Neural cell (in vitro differentiated cells): Measurements from ENCODE around the gene GPSM1. TPM values are rescaled to one million over a fixed set of nuclear protein-coding genes. Genes with fewer than 3 reads are reported as not detected.

ENCODE experiments used
- H2AFZ ChIP-seq: fragments of 200-600, 300-800 bp; sonication (generic), shearing (Covaris generic); 2 replicates; pipeline ENCODE4 v1.6.0; 2014; ENCODE audit warnings: low read depth, mild to moderate bottlenecking, antibody characterized with exemption, low read length, moderate library complexity
- H3F3A ChIP-seq: fragments of 200-600 bp; shearing (Covaris generic); 2 replicates; pipeline ENCODE4 v1.6.1; 2016; ENCODE audit warnings: mild to moderate bottlenecking, moderate library complexity, mixed read lengths, antibody characterized with exemption, low read length; ENCODE audit not compliant: insufficient read depth, poor library complexity, severe bottlenecking
- H3K27ac ChIP-seq: fragments of 200-600, 300-800 bp; sonication (generic), shearing (Covaris generic); 2 replicates; pipeline ENCODE4 v1.5.1; 2014; ENCODE audit warnings: mild to moderate bottlenecking, low read length, moderate library complexity
- H3K27me3 ChIP-seq: fragments of 300-800, 200-600 bp; sonication (generic), shearing (Covaris generic); 2 replicates; pipeline ENCODE4 v1.6.0; 2014; ENCODE audit warnings: mild to moderate bottlenecking, low read depth, low read length, moderate library complexity; ENCODE audit not compliant: insufficient read depth
- H3K36me3 ChIP-seq: fragments of 300-800, 200-600 bp; sonication (generic), shearing (Covaris generic); 2 replicates; pipeline ENCODE4 v1.5.1; 2014; ENCODE audit warnings: mild to moderate bottlenecking, antibody characterized with exemption, low read length, moderate library complexity; ENCODE audit not compliant: insufficient read depth
- H3K4me2 ChIP-seq: fragments of 300-800, 200-600 bp; sonication (generic), shearing (Covaris generic); 2 replicates; pipeline ENCODE4 v1.6.0; 2014; ENCODE audit warnings: mild to moderate bottlenecking, low read length
- H3K4me3 ChIP-seq: fragments of 300-800, 200-600 bp; sonication (generic), shearing (Covaris generic); 2 replicates; pipeline ENCODE4 v1.5.1; 2014; ENCODE audit warnings: mild to moderate bottlenecking, low read length, moderate library complexity
- H3K79me2 ChIP-seq: fragments of 200-600 bp; shearing (Covaris generic); replicated peaks from 2 replicates; pipeline ENCODE4 v1.6.0; 2014; ENCODE audit warnings: mild to moderate bottlenecking, low read length, moderate library complexity; ENCODE audit not compliant: insufficient read depth
- H3K9ac ChIP-seq: fragments of 300-800, 200-600 bp; sonication (generic), shearing (Covaris generic); 2 replicates; pipeline ENCODE4 v1.6.1; 2016; ENCODE audit warnings: mild to moderate bottlenecking, low read length, mixed read lengths
- H3K9me2 ChIP-seq: fragments of 200-600 bp; shearing (Covaris generic); 2 replicates; pipeline ENCODE4 v1.6.1; 2016; ENCODE audit warnings: mild to moderate bottlenecking, low read length, mixed read lengths; ENCODE audit not compliant: insufficient read depth
- H3K9me3 ChIP-seq: fragments of 200-600, 300-800 bp; sonication (generic), shearing (Covaris generic); 2 replicates; pipeline ENCODE4 v1.6.1; 2016; ENCODE audit warnings: mild to moderate bottlenecking, mixed run types, low read length, moderate library complexity, mixed read lengths
- H4K20me1 ChIP-seq: fragments of 200-600 bp; shearing (Covaris generic); 2 replicates; pipeline ENCODE4 v1.6.1; 2016; ENCODE audit warnings: mild to moderate bottlenecking, mixed run types; ENCODE audit not compliant: insufficient read depth
- EP300 ChIP-seq: fragments of 450-650 bp; conservative IDR thresholded peaks from 2 replicates; pipeline ENCODE4 v1.6.1; 2014; ENCODE audit warnings: antibody characterized with exemption, mild to moderate bottlenecking, moderate library complexity; ENCODE audit not compliant: poor library complexity, severe bottlenecking
- EZH2 ChIP-seq: fragments of 200-600, 300-800 bp; shearing (Covaris generic), sonication (generic); IDR thresholded peaks from 2 replicates; pipeline ENCODE4 v1.6.1; 2014; ENCODE audit warnings: antibody characterized with exemption, low read length, borderline replicate concordance, mild to moderate bottlenecking; ENCODE audit not compliant: insufficient read depth, poor library complexity, severe bottlenecking
- MXI1 ChIP-seq: fragments of 450-650 bp; conservative IDR thresholded peaks from 2 replicates; pipeline ENCODE4 v1.6.1; 2014; ENCODE audit warnings: antibody characterized with exemption, mild to moderate bottlenecking; ENCODE audit not compliant: poor library complexity, severe bottlenecking
- POLR2AphosphoS5 ChIP-seq: IDR thresholded peaks from 2 replicates; pipeline ENCODE4 v1.6.1; 2012
- RAD21 ChIP-seq: fragments of 450-650 bp; conservative IDR thresholded peaks from 2 replicates; pipeline ENCODE4 v1.6.1; 2014; ENCODE audit warnings: antibody characterized with exemption, mild to moderate bottlenecking, moderate library complexity
- SMC3 ChIP-seq: fragments of 450-650 bp; conservative IDR thresholded peaks from 2 replicates; pipeline ENCODE4 v1.6.1; 2014; ENCODE audit warnings: antibody characterized with exemption, mild to moderate bottlenecking, moderate library complexity; ENCODE audit not compliant: poor library complexity
- TAF1 ChIP-seq: IDR thresholded peaks from 2 replicates; pipeline ENCODE4 v1.6.1; 2012; ENCODE audit warnings: low read depth
- polyA plus RNA-seq: library from polyadenylated mRNA; depleted of rRNA; stranded (reverse); fragments of >200 nt; gene quantifications from 2 replicates; pipeline ENCODE4 v1.2.3, GENCODE V29; 2014
- TF ChIP-seq, protein P1 (sequence below): fragments of 450-650 bp; IDR thresholded peaks from 2 replicates; pipeline ENCODE4 v1.5.1; 2014; ENCODE audit warnings: antibody characterized with exemption, mild to moderate bottlenecking, moderate library complexity; ENCODE audit not compliant: poor library complexity, severe bottlenecking
- TF ChIP-seq, protein P2 (sequence below): IDR thresholded peaks from 2 replicates; pipeline ENCODE4 v1.6.1; 2012; ENCODE audit warnings: borderline replicate concordance

Gene GPSM1
- polyA plus RNA-seq, 1 donor from 2014 or later: 117 TPM

DNA sequence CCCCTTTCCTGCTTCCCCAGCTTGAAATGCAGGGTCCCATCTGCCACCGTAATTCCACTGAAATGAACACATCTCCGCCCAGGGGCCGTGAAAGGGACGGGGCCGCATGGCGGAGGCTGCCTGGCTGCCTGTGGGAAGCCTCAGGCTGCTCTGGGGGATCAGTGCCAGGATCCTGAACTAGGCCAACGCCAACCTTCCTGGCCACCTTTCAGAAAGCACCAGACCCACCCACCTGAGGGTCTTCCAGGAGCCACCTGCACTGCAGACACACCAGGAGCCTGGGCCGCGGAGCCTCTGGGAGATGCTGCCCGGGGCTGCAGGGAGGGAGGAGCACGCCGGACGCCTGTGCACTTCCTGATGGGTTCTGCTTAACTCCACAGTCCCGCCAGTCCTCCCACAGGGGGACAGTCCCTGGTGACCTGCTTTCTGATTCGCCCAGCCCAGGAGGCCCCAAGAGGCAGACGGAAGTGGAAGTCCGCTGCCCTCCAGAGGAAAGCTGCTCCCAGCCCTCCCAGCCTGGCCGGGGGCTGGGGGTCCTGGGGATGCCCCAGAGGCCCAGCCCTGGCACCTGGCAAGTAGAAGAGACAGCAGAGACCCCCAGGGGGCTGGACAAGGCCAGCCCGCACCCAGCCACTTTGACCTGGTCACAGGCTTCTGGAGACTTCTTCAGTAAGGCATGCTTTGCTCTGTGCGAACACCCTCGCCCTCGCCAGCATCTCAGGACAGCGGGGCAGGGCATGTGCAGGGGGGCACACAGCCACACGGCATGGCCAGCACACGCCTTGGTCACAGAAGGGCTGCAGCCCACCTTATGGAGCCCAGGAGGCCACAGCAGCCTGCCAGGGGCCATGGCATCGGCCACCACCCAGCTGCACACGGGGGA, 46.2 kb downstream of the GPSM1 start, which contains the start of gene CARD9:
Gene CARD9 (minus strand): TSS at position 370 of the 883 bp plus-strand sequence. CDS start 1,591 bp downstream, outside the sequence.
- no peak within 1 kb of the TSS for H3K4me2 ChIP-seq
- no peak within 1 kb of the TSS for H2AFZ ChIP-seq
- H4K20me1 ChIP-seq: no peaks in the 10 kb centered on the region
- H3K27me3 ChIP-seq: no peaks in the 10 kb centered on the region
- H3K36me3 ChIP-seq: no peaks in the 10 kb centered on the region
- H3K79me2 ChIP-seq: no peaks in the 10 kb centered on the region
- TF ChIP-seq POLR2AphosphoS5: no peak
- TF ChIP-seq RAD21: no peak
- no peak for TF ChIP-seq SMC3
- no peak for TF ChIP-seq EZH2
- TF ChIP-seq MXI1: no peak
- TF ChIP-seq TAF1: no peak
- TF ChIP-seq EP300: no peak
- TF ChIP-seq, protein P1, sequence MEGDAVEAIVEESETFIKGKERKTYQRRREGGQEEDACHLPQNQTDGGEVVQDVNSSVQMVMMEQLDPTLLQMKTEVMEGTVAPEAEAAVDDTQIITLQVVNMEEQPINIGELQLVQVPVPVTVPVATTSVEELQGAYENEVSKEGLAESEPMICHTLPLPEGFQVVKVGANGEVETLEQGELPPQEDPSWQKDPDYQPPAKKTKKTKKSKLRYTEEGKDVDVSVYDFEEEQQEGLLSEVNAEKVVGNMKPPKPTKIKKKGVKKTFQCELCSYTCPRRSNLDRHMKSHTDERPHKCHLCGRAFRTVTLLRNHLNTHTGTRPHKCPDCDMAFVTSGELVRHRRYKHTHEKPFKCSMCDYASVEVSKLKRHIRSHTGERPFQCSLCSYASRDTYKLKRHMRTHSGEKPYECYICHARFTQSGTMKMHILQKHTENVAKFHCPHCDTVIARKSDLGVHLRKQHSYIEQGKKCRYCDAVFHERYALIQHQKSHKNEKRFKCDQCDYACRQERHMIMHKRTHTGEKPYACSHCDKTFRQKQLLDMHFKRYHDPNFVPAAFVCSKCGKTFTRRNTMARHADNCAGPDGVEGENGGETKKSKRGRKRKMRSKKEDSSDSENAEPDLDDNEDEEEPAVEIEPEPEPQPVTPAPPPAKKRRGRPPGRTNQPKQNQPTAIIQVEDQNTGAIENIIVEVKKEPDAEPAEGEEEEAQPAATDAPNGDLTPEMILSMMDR: no peak
- TF ChIP-seq, protein P2, sequence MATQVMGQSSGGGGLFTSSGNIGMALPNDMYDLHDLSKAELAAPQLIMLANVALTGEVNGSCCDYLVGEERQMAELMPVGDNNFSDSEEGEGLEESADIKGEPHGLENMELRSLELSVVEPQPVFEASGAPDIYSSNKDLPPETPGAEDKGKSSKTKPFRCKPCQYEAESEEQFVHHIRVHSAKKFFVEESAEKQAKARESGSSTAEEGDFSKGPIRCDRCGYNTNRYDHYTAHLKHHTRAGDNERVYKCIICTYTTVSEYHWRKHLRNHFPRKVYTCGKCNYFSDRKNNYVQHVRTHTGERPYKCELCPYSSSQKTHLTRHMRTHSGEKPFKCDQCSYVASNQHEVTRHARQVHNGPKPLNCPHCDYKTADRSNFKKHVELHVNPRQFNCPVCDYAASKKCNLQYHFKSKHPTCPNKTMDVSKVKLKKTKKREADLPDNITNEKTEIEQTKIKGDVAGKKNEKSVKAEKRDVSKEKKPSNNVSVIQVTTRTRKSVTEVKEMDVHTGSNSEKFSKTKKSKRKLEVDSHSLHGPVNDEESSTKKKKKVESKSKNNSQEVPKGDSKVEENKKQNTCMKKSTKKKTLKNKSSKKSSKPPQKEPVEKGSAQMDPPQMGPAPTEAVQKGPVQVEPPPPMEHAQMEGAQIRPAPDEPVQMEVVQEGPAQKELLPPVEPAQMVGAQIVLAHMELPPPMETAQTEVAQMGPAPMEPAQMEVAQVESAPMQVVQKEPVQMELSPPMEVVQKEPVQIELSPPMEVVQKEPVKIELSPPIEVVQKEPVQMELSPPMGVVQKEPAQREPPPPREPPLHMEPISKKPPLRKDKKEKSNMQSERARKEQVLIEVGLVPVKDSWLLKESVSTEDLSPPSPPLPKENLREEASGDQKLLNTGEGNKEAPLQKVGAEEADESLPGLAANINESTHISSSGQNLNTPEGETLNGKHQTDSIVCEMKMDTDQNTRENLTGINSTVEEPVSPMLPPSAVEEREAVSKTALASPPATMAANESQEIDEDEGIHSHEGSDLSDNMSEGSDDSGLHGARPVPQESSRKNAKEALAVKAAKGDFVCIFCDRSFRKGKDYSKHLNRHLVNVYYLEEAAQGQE: no peak
- no peak within 1 kb of the TSS for H3K9ac ChIP-seq
- H3F3A ChIP-seq: no peaks in the 10 kb centered on the region
- H3K27ac ChIP-seq: no peak within 1 kb of the TSS
- no peaks in the 10 kb centered on the region for H3K9me2 ChIP-seq
- no peaks in the 10 kb centered on the region for H3K9me3 ChIP-seq
- no peak within 1 kb of the TSS for H3K4me3 ChIP-seq

DNA sequence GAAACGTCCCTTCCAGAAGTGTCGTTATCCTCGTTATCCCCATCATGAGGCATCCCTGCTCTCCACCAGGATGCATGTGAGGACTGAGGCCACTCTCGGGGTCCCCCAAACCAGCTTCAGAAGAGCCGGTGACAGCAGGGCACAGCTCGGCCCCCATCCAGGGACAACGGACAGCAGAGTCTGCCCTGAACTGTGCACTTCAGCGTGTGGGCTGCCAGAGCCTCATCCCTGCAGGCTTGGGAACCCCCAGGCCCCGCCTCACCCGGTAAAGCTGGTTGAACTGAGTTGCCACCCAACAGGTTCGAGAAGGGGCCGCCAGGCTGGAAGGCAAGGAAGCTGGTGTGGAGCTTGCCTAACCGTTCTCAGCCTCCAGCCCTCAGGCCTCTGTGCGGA, 46.8 kb downstream of the GPSM1 start:
- no peak overlapping the region for H2AFZ ChIP-seq
- H3K9ac ChIP-seq: no peak overlapping the region
- no peaks in the 10 kb centered on the region for H3K79me2 ChIP-seq
- H3K4me3 ChIP-seq: no peak overlapping the region
- H3K27ac ChIP-seq: no peak overlapping the region
- no peak overlapping the region for H3K4me2 ChIP-seq
- TF ChIP-seq POLR2AphosphoS5 (no peak), TAF1 (no peak), SMC3 (no peak), MXI1 (no peak), EZH2 (no peak), EP300 (no peak), RAD21 (no peak)
- TF ChIP-seq, protein P2: no peak
- TF ChIP-seq, protein P1: no peak
- H3K9me2 ChIP-seq: no peaks in the 10 kb centered on the region
- H4K20me1 ChIP-seq: no peaks in the 10 kb centered on the region
- no peaks in the 10 kb centered on the region for H3K9me3 ChIP-seq
- no peaks in the 10 kb centered on the region for H3F3A ChIP-seq
- H3K27me3 ChIP-seq: no peaks in the 10 kb centered on the region
- no peaks in the 10 kb centered on the region for H3K36me3 ChIP-seq
